Dermis blood vessel endothelial cell (primary cell): ENCODE measurements around the gene ANKRD28. TPM values are rescaled to one million over a fixed set of nuclear protein-coding genes. Genes with fewer than 3 reads are reported as not detected.
A peak's percentile ranks its signal among the peaks of the same experiment; 100 is the strongest.

Experiments
- DNase-seq: peaks from one replicate; pipeline ENCODE4 v3.0.0; 2010
- total RNA-seq: library from RNA; depleted of rRNA; stranded (reverse); fragments of >200 nt; gene quantifications from 2 replicates; pipeline ENCODE4 v1.2.3, GENCODE V29; 2014

Gene ANKRD28
- total RNA-seq, 1 donor from 2014 or later, result 108 TPM

DNA sequence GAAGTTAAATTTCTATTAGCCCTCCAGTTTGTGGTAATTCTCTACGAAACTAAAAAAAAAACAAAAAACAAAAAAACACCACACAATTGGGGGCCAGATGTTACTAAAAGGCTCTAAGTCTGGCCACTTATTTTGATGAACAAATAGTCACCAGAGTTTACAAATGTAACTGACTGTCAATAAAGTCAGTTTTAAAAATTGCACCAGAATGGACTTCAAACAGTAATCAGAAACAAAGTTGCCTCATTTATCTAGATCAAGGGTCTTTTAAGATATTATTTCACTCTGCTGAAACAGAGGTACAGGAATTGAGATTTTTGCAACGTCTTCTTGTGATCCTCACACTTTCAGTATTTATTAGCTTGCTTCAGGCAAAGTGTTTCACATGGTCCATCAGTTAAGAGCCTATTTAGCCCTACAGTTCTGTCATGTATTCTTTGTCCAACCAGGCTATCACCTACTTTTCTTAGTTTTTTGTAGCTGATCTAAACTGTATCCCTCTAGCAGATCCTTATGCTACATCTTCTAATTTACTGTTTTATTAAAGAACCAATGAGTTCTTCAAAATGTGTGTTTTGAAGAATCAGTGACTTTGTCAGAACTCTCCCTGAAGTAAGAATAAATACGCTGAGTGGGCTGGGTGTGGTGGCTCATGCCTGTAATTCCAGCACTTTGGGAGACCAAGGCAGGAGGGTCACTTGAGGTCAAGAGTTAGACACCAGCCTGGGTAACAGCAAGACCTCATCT lies 74.7 kb downstream of the ANKRD28 start:
- no peak for DNase-seq

DNA sequence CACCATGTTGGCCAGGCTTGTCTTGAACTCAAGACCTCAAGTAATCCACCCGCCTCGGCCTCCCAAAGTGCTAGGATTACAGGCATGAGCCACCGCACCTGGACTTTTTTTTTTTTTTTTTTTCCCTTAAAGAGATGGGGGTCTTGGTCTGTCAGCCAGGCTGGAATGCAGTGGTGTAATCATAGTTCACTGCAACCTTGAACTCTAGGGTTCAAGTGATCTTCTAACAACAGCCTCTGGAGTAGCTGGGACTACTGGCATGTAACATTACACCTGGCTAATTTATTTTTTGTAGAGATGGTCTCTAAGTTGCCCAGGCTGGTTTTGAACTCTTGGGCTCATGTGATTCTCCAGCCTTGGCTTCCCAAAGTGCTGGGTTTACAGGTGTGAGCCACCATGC lies 81.6 kb downstream of the ANKRD28 start:
- no peak for DNase-seq

DNA sequence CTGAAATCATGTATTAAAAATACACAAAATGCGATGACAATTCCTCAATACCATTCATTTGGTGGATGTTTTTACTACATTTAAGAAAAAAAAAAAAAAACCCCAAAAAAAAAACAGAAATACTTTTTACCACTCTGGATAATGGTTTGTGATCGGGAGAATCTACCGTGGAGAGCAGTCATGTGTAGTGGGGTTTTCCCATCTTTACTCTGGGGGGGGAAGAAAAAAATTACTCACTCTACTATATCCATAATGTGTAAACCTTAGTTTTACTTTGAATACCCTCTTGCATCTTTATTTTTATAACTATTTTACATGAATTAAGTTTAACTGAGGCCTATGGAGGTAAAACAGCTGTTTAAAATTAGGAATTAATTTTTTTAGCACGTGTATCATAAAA lies 83.3 kb downstream of the ANKRD28 start:
- DNase-seq, result no peak

GRCh38 chr3:15713364-15713763 lies 84.4 kb downstream of the ANKRD28 start:
- no peak for DNase-seq

- DNase-seq, result no peak
Observed at GRCh38 chr3:15711281-15711680, 86.5 kb downstream of the ANKRD28 start.

GRCh38 chr3:15708882-15709677 lies 88.7 kb downstream of the ANKRD28 start:
- DNase-seq, result peak; percentile 48

DNA sequence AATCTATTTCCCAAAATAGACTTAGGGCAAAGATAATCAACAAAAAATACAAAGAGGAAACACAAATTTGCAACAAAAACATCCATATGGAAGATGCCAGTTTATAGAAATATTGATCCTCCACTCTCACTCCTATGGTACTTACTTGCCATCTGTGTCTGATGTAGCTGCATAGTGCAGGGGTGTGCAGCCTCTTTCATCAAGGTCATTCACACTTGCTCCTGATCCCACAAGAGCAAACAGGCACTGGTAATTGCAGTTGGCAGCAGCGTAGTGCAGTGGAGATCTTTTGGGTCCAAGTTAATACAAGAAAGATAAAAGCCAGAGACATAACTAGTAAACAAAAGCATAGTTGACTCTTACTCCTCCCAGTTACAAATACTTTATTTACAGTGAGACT lies 90.0 kb downstream of the ANKRD28 start:
- no peak for DNase-seq

GRCh38 chr3:15703346-15703745 lies 94.4 kb downstream of the ANKRD28 start:
- DNase-seq, result no peak

- DNase-seq, result no peak
Observed at GRCh38 chr3:15694628-15695027, 103.2 kb downstream of the ANKRD28 start.

DNA sequence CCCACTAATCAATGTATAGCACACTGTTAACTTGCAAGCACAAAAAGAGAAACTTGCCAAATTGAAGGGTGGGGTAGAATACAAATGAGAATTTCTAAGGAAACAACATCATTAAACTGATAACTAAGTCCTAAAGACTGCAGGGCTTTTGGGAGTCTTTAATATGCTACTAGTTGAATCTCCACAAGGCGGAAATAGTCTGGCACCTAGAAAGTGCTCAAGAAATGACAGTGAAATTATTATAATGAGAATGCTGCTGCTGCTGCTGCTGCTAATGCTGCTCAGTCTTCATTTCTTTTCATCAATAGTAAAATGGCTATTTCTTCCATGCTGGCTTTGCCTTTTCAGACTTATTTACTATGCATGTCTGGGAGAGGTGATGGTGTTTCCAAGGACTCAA lies 104.4 kb downstream of the ANKRD28 start:
- peak; percentile 38 for DNase-seq

- no peak for DNase-seq
Observed at GRCh38 chr3:15690748-15691147, 107.0 kb downstream of the ANKRD28 start.

GRCh38 chr3:15690230-15690629 lies 107.5 kb downstream of the ANKRD28 start:
- no peak for DNase-seq

- peak; percentile 30 for DNase-seq
Observed at GRCh38 chr3:15685927-15686326, 111.9 kb downstream of the ANKRD28 start.

DNA sequence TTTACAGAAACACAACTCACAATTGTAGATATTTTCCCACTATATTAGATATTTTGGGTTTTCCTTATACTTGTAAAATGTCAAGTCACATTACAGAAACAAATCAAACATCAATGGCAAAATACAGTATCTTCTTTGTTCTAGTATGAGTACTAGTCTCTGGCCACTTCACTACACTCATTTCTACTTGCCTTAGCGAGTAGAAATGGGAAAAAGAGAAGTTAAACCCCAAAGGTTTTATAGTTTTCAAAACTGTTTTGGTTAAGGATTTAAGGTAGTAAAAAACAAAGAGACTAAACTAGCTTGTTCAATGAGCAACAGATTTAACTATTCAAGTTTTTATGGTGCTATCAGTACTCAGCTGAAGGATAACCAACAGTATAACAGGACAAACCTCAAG lies 114.5 kb downstream of the ANKRD28 start:
- DNase-seq, result no peak

DNA sequence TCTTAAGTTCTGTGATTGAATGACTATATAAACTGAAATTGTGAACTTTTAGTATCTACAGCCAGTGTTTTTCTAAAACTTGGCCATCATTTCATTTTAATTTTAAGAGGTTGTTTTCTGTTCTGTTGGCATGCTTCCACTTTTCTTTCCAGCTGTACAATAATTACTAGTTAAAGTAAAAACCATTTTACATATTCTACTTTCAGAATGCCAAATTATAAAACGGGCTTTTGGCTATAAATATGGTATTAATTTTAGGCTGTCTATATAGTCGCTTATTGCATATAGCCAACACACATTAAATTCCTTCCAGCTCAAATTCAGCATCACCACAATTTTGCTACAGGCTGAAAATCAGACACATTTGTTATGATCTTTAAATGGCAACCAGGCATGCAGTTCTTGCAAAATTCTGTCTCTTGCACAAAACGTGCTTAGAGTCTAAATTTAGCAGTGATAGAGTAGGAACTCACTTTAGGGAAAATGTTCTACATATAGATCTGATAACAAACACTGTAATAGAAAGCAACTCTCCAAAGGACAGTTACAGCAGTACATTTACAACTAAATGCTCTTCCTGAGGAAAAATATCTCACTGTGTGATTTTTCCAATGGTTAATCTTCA lies 115.1 kb downstream of the ANKRD28 start:
- no peak for DNase-seq

DNA sequence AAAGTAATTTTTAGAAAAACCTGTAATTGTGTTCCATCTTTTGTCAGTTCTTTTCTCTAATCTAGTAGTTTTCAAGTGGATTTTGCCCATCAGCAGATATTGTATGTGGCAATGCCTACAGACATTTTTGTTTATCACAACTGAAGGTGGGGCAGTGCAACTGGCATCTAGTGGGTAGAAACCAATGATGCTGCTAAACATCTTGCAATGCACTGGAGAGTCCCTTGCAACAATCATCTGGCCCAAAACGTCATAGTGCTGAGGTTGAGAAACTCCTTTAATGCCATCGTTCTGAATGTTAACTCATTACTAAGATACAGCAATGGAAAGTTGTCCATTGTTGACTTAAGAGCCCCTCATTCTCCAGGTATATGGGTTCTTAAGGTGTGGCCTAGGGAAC lies 116.1 kb downstream of the ANKRD28 start:
- DNase-seq, result no peak

DNA sequence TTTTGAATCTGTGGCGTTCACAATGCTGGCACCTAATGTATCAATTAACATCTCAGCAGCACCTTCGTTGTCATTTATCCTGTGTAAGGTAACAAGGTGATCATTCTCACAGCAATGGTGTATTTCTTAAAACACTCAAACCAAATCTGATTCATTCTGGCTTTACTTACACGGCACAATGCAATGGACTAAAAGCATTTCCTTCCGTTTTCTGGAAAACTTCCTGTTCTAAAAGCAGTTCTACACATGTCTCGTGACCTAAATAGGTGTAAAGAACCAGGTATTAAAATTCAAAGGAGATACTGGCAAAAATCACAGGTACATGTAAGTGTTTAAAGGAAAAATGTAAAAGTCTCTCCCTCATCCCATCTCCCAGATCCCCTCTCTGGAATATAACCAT lies 118.5 kb downstream of the ANKRD28 start:
- peak; percentile 62 for DNase-seq

GRCh38 chr3:15676259-15676658 lies 121.5 kb downstream of the ANKRD28 start:
- no peak for DNase-seq

GRCh38 chr3:15673536-15673935 lies 124.2 kb downstream of the ANKRD28 start:
- DNase-seq, result no peak

DNA sequence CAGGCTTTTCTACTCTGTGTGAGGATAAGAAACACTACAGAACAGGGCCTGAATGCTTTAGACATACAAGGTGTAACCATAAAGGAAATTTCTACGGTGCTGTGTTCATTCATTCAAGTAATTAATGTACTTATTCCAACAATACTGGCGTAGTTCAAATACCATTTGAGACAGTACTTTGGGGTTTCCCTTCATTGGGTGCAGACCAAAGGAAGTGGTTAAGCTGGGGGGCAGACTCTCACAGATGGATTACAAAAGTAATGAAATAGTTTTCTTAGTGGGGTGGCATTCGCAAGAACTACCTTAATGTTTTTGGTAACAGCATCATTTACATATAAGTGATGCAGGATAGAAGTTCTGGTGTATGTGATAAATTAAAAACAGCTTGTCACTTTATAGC lies 130.3 kb downstream of the ANKRD28 start:
- DNase-seq, result no peak

DNA sequence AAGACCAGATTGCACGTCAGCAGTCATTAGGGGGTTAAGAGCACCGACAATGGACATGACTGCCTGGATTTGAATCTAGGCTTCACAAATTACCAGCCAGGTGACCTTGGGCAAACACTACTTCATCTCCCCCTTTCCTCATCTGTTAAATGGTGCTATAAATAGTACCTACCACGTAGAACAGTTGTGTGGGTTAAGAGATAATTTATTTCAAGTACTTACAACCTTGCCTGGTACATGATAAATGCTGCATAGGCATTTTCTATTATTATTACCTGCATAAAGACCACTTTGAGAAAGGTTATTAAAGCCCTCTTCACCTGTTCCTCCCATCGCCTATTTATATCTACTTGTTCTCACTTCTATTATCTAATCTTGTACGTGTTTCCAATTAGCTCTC lies 131.5 kb downstream of the ANKRD28 start:
- no peak for DNase-seq

GRCh38 chr3:15665510-15666150 lies 132.1 kb downstream of the ANKRD28 start:
- no peak for DNase-seq

GRCh38 chr3:15664144-15664543 lies 133.6 kb downstream of the ANKRD28 start:
- no peak for DNase-seq
